CD14-positive monocyte (primary cell): Measurements from ENCODE around the gene FAM117A. TPM values are rescaled to one million over a fixed set of nuclear protein-coding genes. Genes with fewer than 3 reads are reported as not detected.

ENCODE experiments used
- DNase-seq, 3 donors: peaks; one replicate each; pipeline ENCODE4 v3.0.0-alpha.2; 2011 to 2022
- H2AFZ ChIP-seq: 2 replicates; pipeline ENCODE4 v1.6.0; 2012; ENCODE audit warnings: mild to moderate bottlenecking, low read depth, low read length, inconsistent platforms; ENCODE audit not compliant: insufficient read depth, poor library complexity, severe bottlenecking
- H3K27ac ChIP-seq, 2 donors: 1 replicate in 1 of 2; 2 replicates in 1 of 2; pipeline ENCODE4 v1.5.1; 2012 to 2013; ENCODE audit warnings: low read length in 2 of 2, control low read depth in 1 of 2, inconsistent platforms in 1 of 2, low read depth in 1 of 2, mild to moderate bottlenecking in 1 of 2
- H3K27me3 ChIP-seq, 2 donors: one replicate each; pipeline versions ENCODE4 v1.6.0 to v1.6.1; 2011 to 2013; ENCODE audit warnings: low read length in 2 of 2; ENCODE audit not compliant: control insufficient read depth in 2 of 2, insufficient read depth in 2 of 2
- H3K36me3 ChIP-seq, 2 donors: replicated peaks in 1 of 2; 1 replicate in 1 of 2; 2 replicates in 1 of 2; pipeline versions ENCODE4 v1.5.1 to v1.6.1; 2012 to 2013; ENCODE audit warnings: low read length in 2 of 2, control low read depth in 1 of 2, inconsistent platforms in 1 of 2, mild to moderate bottlenecking in 1 of 2; ENCODE audit not compliant: insufficient read depth in 2 of 2, control insufficient read depth in 1 of 2
- H3K4me1 ChIP-seq, 2 donors: 1 replicate in 1 of 2; 2 replicates in 1 of 2; pipeline versions ENCODE4 v1.5.1 to v1.6.1; 2012 to 2013; ENCODE audit warnings: low read length in 2 of 2, control low read depth in 1 of 2, inconsistent platforms in 1 of 2, mild to moderate bottlenecking in 1 of 2, moderate library complexity in 1 of 2; ENCODE audit not compliant: insufficient read depth in 2 of 2, control insufficient read depth in 1 of 2
- H3K4me2 ChIP-seq: replicated peaks from 2 replicates; pipeline ENCODE3; 2012; ENCODE audit warnings: low read length, moderate library complexity, mild to moderate bottlenecking; ENCODE audit not compliant: poor library complexity, severe bottlenecking; ENCODE audit errors: extremely low read depth
- H3K4me3 ChIP-seq, 3 experiments: fragments of 200-600 bp in 1 of 3; sonication (generic) in 1 of 3; replicated peaks in 1 of 3; 1 replicate in 2 of 3; 2 replicates in 1 of 3; pipeline ENCODE4 v1.5.1; 2011 to 2013; ENCODE audit warnings: low read length in 3 of 3, mild to moderate bottlenecking in 3 of 3, control low read depth in 2 of 3, low read depth in 2 of 3, inconsistent platforms in 1 of 3, moderate library complexity in 1 of 3
- H3K79me2 ChIP-seq: 2 replicates; pipeline ENCODE4 v1.6.0; 2012; ENCODE audit warnings: mild to moderate bottlenecking, control low read depth, inconsistent platforms, low read length, moderate library complexity; ENCODE audit not compliant: insufficient read depth
- H3K9ac ChIP-seq: 2 replicates; pipeline ENCODE4 v1.6.0; 2017; ENCODE audit warnings: low read length, mild to moderate bottlenecking; ENCODE audit not compliant: insufficient read depth, poor library complexity, severe bottlenecking
- H3K9me3 ChIP-seq, 2 donors: replicated peaks in 1 of 2; 1 replicate in 1 of 2; 2 replicates in 1 of 2; pipeline versions ENCODE4 v1.5.1 to v1.6.1; 2012 to 2013; ENCODE audit warnings: low read length in 2 of 2, control low read depth in 1 of 2; ENCODE audit not compliant: control insufficient read depth in 1 of 2, insufficient read depth in 1 of 2
- H4K20me1 ChIP-seq: 2 replicates; pipeline ENCODE4 v1.6.0; 2012; ENCODE audit warnings: mild to moderate bottlenecking, low read length, control low read depth, moderate library complexity; ENCODE audit not compliant: insufficient read depth
- H3K27ac Mint-ChIP-seq, 7 donors: one replicate each; pipeline ENCODE4 v1.8.0; 2020; ENCODE audit warnings: mild to moderate bottlenecking in 7 of 7, mixed read lengths in 7 of 7, moderate library complexity in 6 of 7, inconsistent platforms in 2 of 7
- H3K27me3 Mint-ChIP-seq, 3 donors: one replicate each; pipeline ENCODE4 v1.8.0; 2021 to 2022; ENCODE audit warnings: low read depth in 3 of 3, mild to moderate bottlenecking in 3 of 3, mixed read lengths in 3 of 3, moderate library complexity in 3 of 3, inconsistent platforms in 1 of 3
- H3K36me3 Mint-ChIP-seq, 2 donors: one replicate each; pipeline ENCODE4 v1.8.0; 2020; ENCODE audit warnings: mixed read lengths in 2 of 2, inconsistent platforms in 1 of 2, mild to moderate bottlenecking in 1 of 2
- H3K4me1 Mint-ChIP-seq: one replicate; pipeline ENCODE4 v1.8.0; 2020; ENCODE audit warnings: mild to moderate bottlenecking, mixed read lengths
- H3K4me3 Mint-ChIP-seq, 2 donors: one replicate each; pipeline ENCODE4 v1.8.0; 2020; ENCODE audit warnings: mild to moderate bottlenecking in 2 of 2, mixed read lengths in 2 of 2, moderate library complexity in 1 of 2
- H3K9me3 Mint-ChIP-seq, 7 donors: one replicate each; pipeline ENCODE4 v1.8.0; 2020 to 2022; ENCODE audit warnings: mixed read lengths in 7 of 7, mild to moderate bottlenecking in 6 of 7, moderate library complexity in 6 of 7, inconsistent platforms in 2 of 7
- CTCF ChIP-seq: fragments of 200-600 bp; IDR thresholded peaks from one replicate; pipeline ENCODE4 v1.8.0; 2022; ENCODE audit warnings: antibody characterized with exemption, mild to moderate bottlenecking
- WGBS: methylation state at CpG from one replicate; pipeline ENCODE4 v1.1.5; 2013; ENCODE audit warnings: missing lambda C conversion rate; ENCODE audit not compliant: insufficient coverage; 5-methylcytosine and 5-hydroxymethylcytosine counted together
- intact Hi-C, 2 donors: fragments of 100-400 bp; cut with micrococcal nuclease; formaldehyde crosslinking; loops; one replicate each; pipeline versions ENCODE4 v1.15.0 to v1.15.1; 2023
- polyA minus RNA-seq: library from RNA; depleted of rRNA, polyadenylated mRNA; stranded (reverse); fragments of >200 nt; gene quantifications from 2 replicates; pipeline ENCODE4 v1.2.3, GENCODE V29; 2012
- polyA plus RNA-seq, 3 donors: library from polyadenylated mRNA; depleted of rRNA in 1 of 3; unstranded in 2 of 3; stranded (reverse) in 1 of 3; fragments of 300-500 nt in 2 of 3; fragments of >200 nt in 1 of 3; fragmentation: Illumina TruSeq in 2 of 3; gene quantifications; 1 replicate in 2 of 3; 2 replicates in 1 of 3; pipeline ENCODE4 v1.2.3, GENCODE V29; 2012 to 2021
- total RNA-seq, 12 experiments: library from RNA in 1 of 12; stranded (reverse) in 1 of 12; fragments of 120-200 nt in 1 of 12; gene quantifications; one replicate each; pipeline ENCODE4 v1.2.4 and lab custom pipeline; 2013 to 2026; ENCODE audit warnings: mixed read lengths in 6 of 12, inconsistent platforms in 1 of 12

FAM117A gene, protein sequence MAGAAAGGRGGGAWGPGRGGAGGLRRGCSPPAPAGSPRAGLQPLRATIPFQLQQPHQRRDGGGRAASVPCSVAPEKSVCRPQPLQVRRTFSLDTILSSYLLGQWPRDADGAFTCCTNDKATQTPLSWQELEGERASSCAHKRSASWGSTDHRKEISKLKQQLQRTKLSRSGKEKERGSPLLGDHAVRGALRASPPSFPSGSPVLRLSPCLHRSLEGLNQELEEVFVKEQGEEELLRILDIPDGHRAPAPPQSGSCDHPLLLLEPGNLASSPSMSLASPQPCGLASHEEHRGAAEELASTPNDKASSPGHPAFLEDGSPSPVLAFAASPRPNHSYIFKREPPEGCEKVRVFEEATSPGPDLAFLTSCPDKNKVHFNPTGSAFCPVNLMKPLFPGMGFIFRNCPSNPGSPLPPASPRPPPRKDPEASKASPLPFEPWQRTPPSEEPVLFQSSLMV
- 15.5 TPM for total RNA-seq (2013)
- polyA plus RNA-seq = 10 to 100 TPM; 11.8 to 34.9 (median 17.9) TPM
- 9.4 and 22.3 TPM in 2 replicates for polyA minus RNA-seq
- total RNA-seq (lab: John Stamatoyannopoulos, UW) = 2.3 to 19.2 (median 12.2) reads per million in 11 experiments

DNA sequence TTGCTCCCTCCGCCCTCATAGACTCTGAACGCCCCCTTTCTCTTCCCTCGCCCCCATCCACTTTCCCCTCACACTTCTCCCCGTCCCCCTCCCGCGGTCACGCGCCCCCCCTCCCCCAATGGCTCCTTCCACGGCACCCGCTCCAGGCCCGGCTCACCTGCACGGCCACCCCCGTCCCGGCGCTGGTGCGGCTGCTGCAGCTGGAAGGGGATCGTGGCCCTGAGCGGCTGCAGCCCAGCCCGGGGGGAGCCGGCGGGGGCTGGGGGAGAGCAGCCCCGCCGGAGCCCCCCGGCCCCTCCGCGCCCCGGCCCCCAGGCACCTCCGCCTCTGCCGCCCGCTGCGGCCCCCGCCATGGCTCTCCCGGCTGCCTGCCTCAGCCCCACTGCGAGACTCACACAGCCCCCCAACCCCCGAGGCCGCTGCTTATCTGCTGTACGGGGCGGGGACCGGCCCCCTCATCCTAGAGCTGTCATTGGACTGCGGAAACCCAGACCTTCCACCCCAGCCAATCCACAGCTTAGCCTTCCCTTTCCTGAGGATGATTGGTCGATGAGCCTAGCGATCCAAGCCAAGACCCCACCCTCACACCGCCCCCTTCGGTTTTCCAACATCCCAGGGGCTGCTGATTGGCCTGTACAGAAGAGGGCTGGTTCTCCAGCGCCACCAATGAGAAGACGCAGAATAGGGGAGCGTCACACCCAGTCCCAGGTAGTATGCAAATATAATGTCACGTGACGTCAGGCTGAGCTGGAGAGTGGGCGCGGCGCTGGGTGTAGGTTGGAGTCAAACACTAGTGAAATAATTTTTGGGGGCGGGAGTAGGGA lies at the start of gene FAM117A:
Gene FAM117A (minus strand): TSS at position 397 of the 824 bp plus-strand sequence. CDS start 44 bp downstream, at position 353.
- peak within 1 kb of the TSS; percentile 60 for H3K9ac ChIP-seq
- no peaks in the 10 kb centered on the region for H3K27me3 ChIP-seq
- peak within 1 kb of the TSS; percentile 71 to 97 (median 82) for H3K4me3 ChIP-seq
- H3K27ac ChIP-seq = peak within 1 kb of the TSS; percentile 19 to 60
- H4K20me1 ChIP-seq = peaks cover 19% of the 10 kb centered on the region
- H3K4me1 Mint-ChIP-seq = peaks cover 49% of the 10 kb centered on the region
- peak; percentile 92 to 94 (median 93) for DNase-seq
- peaks cover 32 to 50% of the 10 kb centered on the region in 2 donors for H3K4me1 ChIP-seq
- peaks cover 0 to 3% (median 0%) of the 10 kb centered on the region in 3 donors for H3K27me3 Mint-ChIP-seq
- H3K4me2 ChIP-seq = peak within 1 kb of the TSS; percentile 95
- no peaks in the 10 kb centered on the region for H3K36me3 ChIP-seq
- 0% methylated on average over 30 of the region's 53 CpGs for WGBS
- H3K9me3 ChIP-seq = no peaks in the 10 kb centered on the region
- peak within 1 kb of the TSS; percentile 85 to 93 (median 88) for H3K27ac Mint-ChIP-seq
- H3K36me3 Mint-ChIP-seq = peaks cover 0 to 6% of the 10 kb centered on the region in 2 donors
- H3K79me2 ChIP-seq = peaks cover 51% of the 10 kb centered on the region
- peaks cover 0 to 2% (median 1%) of the 10 kb centered on the region in 7 donors for H3K9me3 Mint-ChIP-seq
- no peak for TF ChIP-seq CTCF
- intact Hi-C loops = loop anchor here (2.0 to 5.0 kb wide), 3 partner anchors 25 to 55 kb away; no protein-coding TSS in a partner anchor
- H2AFZ ChIP-seq = peak within 1 kb of the TSS; percentile 69
- H3K4me3 Mint-ChIP-seq = peak within 1 kb of the TSS; percentile 92 to 96

DNA sequence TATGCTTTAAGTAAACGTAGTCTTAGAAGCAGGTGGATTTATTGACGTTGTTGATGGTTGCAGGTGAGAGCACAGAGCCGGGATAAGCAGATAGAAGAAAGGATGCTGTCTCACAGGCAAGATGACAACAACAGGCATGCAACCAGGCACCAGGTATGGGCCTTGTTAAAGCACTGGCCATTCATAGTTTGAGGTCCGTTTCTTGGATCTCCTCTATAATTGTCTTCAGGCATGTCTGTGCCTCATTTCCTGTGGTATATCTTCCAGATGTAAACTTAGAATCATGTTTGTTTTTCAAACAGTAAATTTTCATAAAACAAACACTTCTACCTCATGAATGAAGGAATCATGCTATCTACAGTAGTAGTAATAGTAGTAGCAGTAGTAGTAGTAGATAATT lies 45.1 kb upstream of the FAM117A start:
- Histone ChIP-seq H3K9ac (no peak overlapping the region), H3K36me3 (peaks cover 87 to 96% of the 10 kb centered on the region in 2 donors), H3K4me3 (no peak overlapping the region), H3K4me2 (no peak overlapping the region), H3K79me2 (peaks cover 42% of the 10 kb centered on the region), H2AFZ (no peak overlapping the region), H3K27ac (no peak overlapping the region), H3K27me3 (no peaks in the 10 kb centered on the region), H3K4me1 (no peaks in the 10 kb centered on the region), H4K20me1 (peaks cover 63% of the 10 kb centered on the region), H3K9me3 (no peaks in the 10 kb centered on the region)
- Mint-ChIP-seq H3K4me1 (no peaks in the 10 kb centered on the region), H3K4me3 (no peak overlapping the region), H3K27ac (peak overlapping the region in 1 of 7 donors; percentile 43), H3K9me3 (no peaks in the 10 kb centered on the region), H3K27me3 (no peaks in the 10 kb centered on the region), H3K36me3 (peaks cover 68 to 90% of the 10 kb centered on the region in 2 donors)
- 90% methylated on average over 4 of the region's 4 CpGs for WGBS
- no peak for DNase-seq
- intact Hi-C loops = no loop called here
- no peak for TF ChIP-seq CTCF
